GM12892 (cell line): ENCODE results near the gene MYH2.

ENCODE experiments used
- POLR2A ChIP-seq: IDR thresholded peaks from 2 replicates; pipeline ENCODE4 v1.6.1; 2011; ENCODE audit warnings: low read depth, low read length, control low read depth
- POLR2AphosphoS5 ChIP-seq: IDR thresholded peaks from 2 replicates; pipeline ENCODE4 v1.6.1; 2011; ENCODE audit warnings: low read depth, low read length, control low read depth
- TAF1 ChIP-seq: IDR thresholded peaks from 2 replicates; pipeline ENCODE4 v1.6.1; 2011; ENCODE audit warnings: low read depth, mild to moderate bottlenecking, control low read depth, low read length, borderline replicate concordance

GRCh38 chr17:10585529-10585928, 36.1 kb upstream of the MYH2 start:
- TF ChIP-seq POLR2AphosphoS5, result no peak
- no peak for TF ChIP-seq POLR2A
- no peak for TF ChIP-seq TAF1
